ENCODE data around the gene SLC7A14.

The SLC7A14 gene

GRCh38 chr3:170542704-170543103 lies 43.2 kb downstream of the SLC7A14 start:
- DNase-seq: no peak
- Mint-ChIP-seq H3K4me1 (ENCODE audit: low read depth in 2 of 2) (no peaks in the 10 kb centered on the region), H3K9me3 (no peaks in the 10 kb centered on the region), H3K36me3 (ENCODE audit: insufficient read depth) (no peaks in the 10 kb centered on the region), H3K27ac (no peak overlapping the region), H3K27me3 (peaks cover 23 to 24% of the 10 kb centered on the region in 2 donors), H3K4me3 (no peak overlapping the region)
- ATAC-seq (replicated peaks): no peak

- H3K27ac Mint-ChIP-seq: no peak overlapping the region
- ATAC-seq (replicated peaks): no peak
- DNase-seq: no peak
- peaks cover 33 to 36% of the 10 kb centered on the region in 2 donors for H3K27me3 Mint-ChIP-seq
- no peak overlapping the region for H3K4me3 Mint-ChIP-seq
- H3K4me1 Mint-ChIP-seq (ENCODE audit: low read depth in 2 of 2): no peaks in the 10 kb centered on the region
- no peaks in the 10 kb centered on the region for H3K36me3 Mint-ChIP-seq (ENCODE audit: insufficient read depth)
- no peaks in the 10 kb centered on the region for H3K9me3 Mint-ChIP-seq
These were observed 46.0 kb downstream of the SLC7A14 start for GRCh38 chr3:170539897-170540296.

- ATAC-seq (replicated peaks) (no peak), DNase-seq (no peak)
- Mint-ChIP-seq H3K4me3 (no peak overlapping the region), H3K36me3 (ENCODE audit: insufficient read depth) (no peaks in the 10 kb centered on the region), H3K27me3 (peaks cover 30 to 32% of the 10 kb centered on the region in 2 donors), H3K4me1 (ENCODE audit: low read depth in 2 of 2) (no peaks in the 10 kb centered on the region), H3K27ac (no peak overlapping the region), H3K9me3 (no peaks in the 10 kb centered on the region)
These were observed 49.2 kb downstream of the SLC7A14 start for GRCh38 chr3:170536712-170537111.

- no peaks in the 10 kb centered on the region for H3K4me1 Mint-ChIP-seq (ENCODE audit: low read depth in 2 of 2)
- no peak overlapping the region for H3K4me3 Mint-ChIP-seq
- ATAC-seq (replicated peaks) (no peak), DNase-seq (no peak)
- H3K36me3 Mint-ChIP-seq (ENCODE audit: insufficient read depth): no peaks in the 10 kb centered on the region
- no peak overlapping the region for H3K27ac Mint-ChIP-seq
- peaks cover 28 to 46% of the 10 kb centered on the region in 2 donors for H3K27me3 Mint-ChIP-seq
- H3K9me3 Mint-ChIP-seq: no peaks in the 10 kb centered on the region
These were observed 51.6 kb downstream of the SLC7A14 start for GRCh38 chr3:170534227-170534626.

- Mint-ChIP-seq H3K9me3 (no peaks in the 10 kb centered on the region), H3K27me3 (peaks cover 17 to 37% of the 10 kb centered on the region in 2 donors), H3K27ac (no peak overlapping the region), H3K4me3 (no peak overlapping the region), H3K4me1 (ENCODE audit: low read depth in 2 of 2) (no peaks in the 10 kb centered on the region), H3K36me3 (ENCODE audit: insufficient read depth) (no peaks in the 10 kb centered on the region)
- ATAC-seq (replicated peaks) (no peak), DNase-seq (no peak)
These were observed 53.3 kb downstream of the SLC7A14 start for GRCh38 chr3:170532573-170532972.

GRCh38 chr3:170531657-170532335 lies 54.1 kb downstream of the SLC7A14 start:
- ATAC-seq (replicated peaks): no peak
- no peak overlapping the region for H3K27ac Mint-ChIP-seq
- H3K9me3 Mint-ChIP-seq: no peaks in the 10 kb centered on the region
- H3K4me3 Mint-ChIP-seq: no peak overlapping the region
- DNase-seq: no peak
- H3K36me3 Mint-ChIP-seq (ENCODE audit: insufficient read depth): no peaks in the 10 kb centered on the region
- peaks cover 10 to 44% of the 10 kb centered on the region in 2 donors for H3K27me3 Mint-ChIP-seq
- H3K4me1 Mint-ChIP-seq (ENCODE audit: low read depth in 2 of 2): no peaks in the 10 kb centered on the region

- no peak overlapping the region for H3K4me3 Mint-ChIP-seq
These were observed 54.8 kb downstream of the SLC7A14 start for GRCh38 chr3:170531054-170531453.

GRCh38 chr3:170529912-170530311 lies 56.0 kb downstream of the SLC7A14 start:
- Mint-ChIP-seq H3K4me3 (no peak overlapping the region), H3K36me3 (ENCODE audit: insufficient read depth) (no peaks in the 10 kb centered on the region), H3K27ac (no peak overlapping the region), H3K27me3 (peaks cover 2 to 39% of the 10 kb centered on the region in 2 donors), H3K9me3 (no peaks in the 10 kb centered on the region), H3K4me1 (ENCODE audit: low read depth in 2 of 2) (no peaks in the 10 kb centered on the region)
- DNase-seq (no peak), ATAC-seq (replicated peaks) (no peak)

More at GRCh38 chr3:170531054-170531453, 54.8 kb downstream of the SLC7A14 start:
- Mint-ChIP-seq H3K27ac (no peak overlapping the region), H3K27me3 (peaks cover 6 to 47% of the 10 kb centered on the region in 2 donors), H3K9me3 (no peaks in the 10 kb centered on the region), H3K4me1 (ENCODE audit: low read depth in 2 of 2) (no peaks in the 10 kb centered on the region), H3K36me3 (ENCODE audit: insufficient read depth) (no peaks in the 10 kb centered on the region)
- ATAC-seq (replicated peaks) (no peak), DNase-seq (no peak)

GRCh38 chr3:170529346-170529745 lies 56.5 kb downstream of the SLC7A14 start:
- Mint-ChIP-seq H3K36me3 (ENCODE audit: insufficient read depth) (no peaks in the 10 kb centered on the region), H3K27me3 (peaks cover 7 to 39% of the 10 kb centered on the region in 2 donors), H3K4me1 (ENCODE audit: low read depth in 2 of 2) (no peaks in the 10 kb centered on the region), H3K9me3 (no peaks in the 10 kb centered on the region), H3K27ac (no peak overlapping the region), H3K4me3 (no peak overlapping the region)
- no peak for DNase-seq
- no peak for ATAC-seq (replicated peaks)

GRCh38 chr3:170528726-170529125 lies 57.1 kb downstream of the SLC7A14 start:
- ATAC-seq (replicated peaks) (no peak), DNase-seq (no peak)
- Mint-ChIP-seq H3K4me3 (no peak overlapping the region), H3K27ac (no peak overlapping the region), H3K9me3 (no peaks in the 10 kb centered on the region), H3K4me1 (ENCODE audit: low read depth in 2 of 2) (no peaks in the 10 kb centered on the region), H3K27me3 (peaks cover 7 to 39% of the 10 kb centered on the region in 2 donors), H3K36me3 (ENCODE audit: insufficient read depth) (no peaks in the 10 kb centered on the region)

GRCh38 chr3:170524073-170524472 lies 61.8 kb downstream of the SLC7A14 start:
- ATAC-seq (replicated peaks) (no peak), DNase-seq (no peak)
- peaks cover 12 to 16% of the 10 kb centered on the region in 2 donors for H3K27me3 Mint-ChIP-seq
- no peaks in the 10 kb centered on the region for H3K4me1 Mint-ChIP-seq (ENCODE audit: low read depth in 2 of 2)
- no peaks in the 10 kb centered on the region for H3K36me3 Mint-ChIP-seq (ENCODE audit: insufficient read depth)
- no peaks in the 10 kb centered on the region for H3K9me3 Mint-ChIP-seq
- H3K27ac Mint-ChIP-seq: no peak overlapping the region
- H3K4me3 Mint-ChIP-seq: no peak overlapping the region

- H3K36me3 Mint-ChIP-seq (ENCODE audit: insufficient read depth): no peaks in the 10 kb centered on the region
- no peaks in the 10 kb centered on the region for H3K4me1 Mint-ChIP-seq (ENCODE audit: low read depth in 2 of 2)
- no peak overlapping the region for H3K4me3 Mint-ChIP-seq
- ATAC-seq (replicated peaks): no peak
- peaks cover 20 to 24% of the 10 kb centered on the region in 2 donors for H3K27me3 Mint-ChIP-seq
- H3K27ac Mint-ChIP-seq: no peak overlapping the region
- no peak for DNase-seq
- H3K9me3 Mint-ChIP-seq: no peaks in the 10 kb centered on the region
These were observed 62.6 kb downstream of the SLC7A14 start for GRCh38 chr3:170523248-170523647.

GRCh38 chr3:170522201-170522600 lies 63.7 kb downstream of the SLC7A14 start:
- H3K4me3 Mint-ChIP-seq: no peak overlapping the region

GRCh38 chr3:170520996-170521395 lies 64.9 kb downstream of the SLC7A14 start:
- Mint-ChIP-seq H3K27ac (no peak overlapping the region), H3K36me3 (ENCODE audit: insufficient read depth) (no peaks in the 10 kb centered on the region)

More at GRCh38 chr3:170522201-170522600, 63.7 kb downstream of the SLC7A14 start:
- ATAC-seq (replicated peaks) (no peak), DNase-seq (no peak)
- Mint-ChIP-seq H3K4me1 (ENCODE audit: low read depth in 2 of 2) (no peaks in the 10 kb centered on the region), H3K27me3 (peaks cover 26 to 27% of the 10 kb centered on the region in 2 donors), H3K36me3 (ENCODE audit: insufficient read depth) (no peaks in the 10 kb centered on the region), H3K9me3 (no peaks in the 10 kb centered on the region), H3K27ac (no peak overlapping the region)

More at GRCh38 chr3:170520996-170521395, 64.9 kb downstream of the SLC7A14 start:
- Mint-ChIP-seq H3K4me3 (no peak overlapping the region), H3K27me3 (peaks cover 23 to 30% of the 10 kb centered on the region in 2 donors), H3K4me1 (ENCODE audit: low read depth in 2 of 2) (no peaks in the 10 kb centered on the region), H3K9me3 (no peaks in the 10 kb centered on the region)
- no peak for ATAC-seq (replicated peaks)
- no peak for DNase-seq

Measured in effector memory CD8-positive, alpha-beta T cell (primary cell).